HG03571 (cell line): ENCODE results near the gene OR4C5.
"Not testable (repeated sequence)": the region's sequence is repeated elsewhere in the genome, so short reads cannot be mapped to it uniquely, and the experiment has no call there.

Experiments
- ATAC-seq: cut with Tn5 transposase; IDR thresholded peaks from one replicate; pipeline ENCODE4 v1.9.1; 2021; ENCODE audit not compliant: unreplicated experiment

The OR4C5 gene

GRCh38 chr11:48366365-48366764, at the start of gene OR4C5:
TSS of gene OR4C5 (minus strand) at chr11:48366465. CDS start at chr11:48366465, 0 bp downstream.
- ATAC-seq: no peak

GRCh38 chr11:48384670-48385069, 18.4 kb upstream of the OR4C5 start:
- ATAC-seq: no peak

GRCh38 chr11:48384151-48384550, 17.9 kb upstream of the OR4C5 start:
- ATAC-seq: not testable (repeated sequence)

- ATAC-seq: not testable (repeated sequence)
Measured at GRCh38 chr11:48361289-48361688, 5.0 kb downstream of the OR4C5 start.

GRCh38 chr11:48354677-48355076, 11.6 kb downstream of the OR4C5 start:
- ATAC-seq: no peak

GRCh38 chr11:48354013-48354412, 12.3 kb downstream of the OR4C5 start:
- no peak for ATAC-seq

GRCh38 chr11:48346286-48346685, 20.0 kb downstream of the OR4C5 start:
- ATAC-seq: not testable (repeated sequence)

- not testable (repeated sequence) for ATAC-seq
Measured at GRCh38 chr11:48342505-48342904, 23.8 kb downstream of the OR4C5 start.

GRCh38 chr11:48341466-48341865, 24.8 kb downstream of the OR4C5 start:
- no peak for ATAC-seq

GRCh38 chr11:48324620-48325019, 41.6 kb downstream of the OR4C5 start, which contains the start of gene OR4C3:
TSS of gene OR4C3 (plus strand) at chr11:48324920. CDS start at chr11:48325022, 102 bp downstream.
- not testable (repeated sequence) for ATAC-seq

- ATAC-seq: not testable (repeated sequence)
Measured at GRCh38 chr11:48319813-48320212, 46.5 kb downstream of the OR4C5 start.
